ENCODE data around the gene B3GALNT1.
A peak's percentile ranks its signal among the peaks of the same experiment; 100 is the strongest.

Gene B3GALNT1

DNA sequence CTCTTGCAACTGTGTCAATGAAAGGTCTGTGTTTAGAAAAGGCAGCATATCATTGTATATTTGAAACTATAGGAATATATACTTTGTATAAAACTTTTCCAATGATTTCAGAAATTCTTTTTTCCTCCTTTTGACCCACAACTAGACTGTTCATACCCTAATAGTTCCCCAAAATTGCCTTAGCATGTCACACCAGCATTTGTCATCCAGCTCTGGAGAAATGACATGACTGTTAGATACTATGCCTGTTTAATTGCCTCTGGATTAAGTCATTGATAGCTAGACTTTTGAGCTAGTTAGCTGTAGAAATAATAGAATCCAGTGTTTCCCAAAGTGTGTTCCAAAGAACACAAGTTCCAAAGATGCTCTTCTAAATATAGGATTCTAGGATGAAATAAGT lies 32.4 kb downstream of the B3GALNT1 start:
- DNase-seq, result no peak

DNA sequence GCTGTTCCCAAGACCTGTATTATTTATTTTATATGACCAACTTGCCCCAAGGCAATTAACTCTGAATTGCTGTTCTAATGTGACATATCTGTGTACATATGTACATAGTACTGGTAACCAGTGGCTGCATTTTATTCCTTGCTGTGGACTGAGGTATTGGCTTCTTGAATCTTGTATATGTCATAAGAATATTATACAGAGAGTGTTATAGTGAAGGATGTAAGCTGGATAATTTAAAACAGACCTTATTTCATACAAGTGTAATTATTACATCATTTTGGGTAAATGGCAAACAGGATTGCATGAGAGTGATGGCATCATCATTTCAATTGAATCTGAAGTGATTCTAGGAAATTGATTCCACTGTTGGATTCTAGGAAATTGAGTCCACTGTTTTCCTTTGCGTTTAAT lies 32.9 kb downstream of the B3GALNT1 start:
- DNase-seq, result no peak

DNA sequence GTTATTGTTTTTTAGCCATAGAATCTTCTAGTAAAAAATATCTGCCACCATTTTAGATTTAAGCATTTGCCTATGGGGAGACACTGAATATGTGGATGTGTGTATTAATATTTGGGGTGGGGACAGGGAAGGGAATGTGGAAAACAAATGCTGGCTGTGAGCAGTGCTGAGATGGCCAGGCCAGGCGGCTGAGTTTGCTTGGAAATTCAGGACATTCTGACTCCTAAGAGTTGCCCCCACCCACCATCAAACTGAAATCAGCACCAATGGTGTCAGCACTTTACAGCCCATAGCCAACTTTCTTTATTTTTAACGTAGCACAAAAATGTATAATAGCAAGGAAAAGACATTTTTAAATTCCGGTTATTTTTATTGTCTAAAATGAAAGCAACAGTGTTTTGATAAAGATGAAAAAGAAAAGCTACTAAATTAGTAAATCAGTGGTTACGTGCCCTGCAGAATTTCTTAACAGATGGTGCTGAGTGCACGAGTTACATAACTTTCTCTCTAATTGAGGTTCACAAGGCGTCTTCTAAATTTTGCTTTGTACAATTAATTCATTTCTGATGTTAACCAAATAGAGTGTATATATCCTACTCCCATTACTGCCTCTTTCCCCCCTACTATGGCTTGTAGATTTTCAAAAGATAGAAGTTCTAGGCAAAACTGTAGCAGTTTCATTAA lies 34.0 kb downstream of the B3GALNT1 start:
- no peak for DNase-seq

DNA sequence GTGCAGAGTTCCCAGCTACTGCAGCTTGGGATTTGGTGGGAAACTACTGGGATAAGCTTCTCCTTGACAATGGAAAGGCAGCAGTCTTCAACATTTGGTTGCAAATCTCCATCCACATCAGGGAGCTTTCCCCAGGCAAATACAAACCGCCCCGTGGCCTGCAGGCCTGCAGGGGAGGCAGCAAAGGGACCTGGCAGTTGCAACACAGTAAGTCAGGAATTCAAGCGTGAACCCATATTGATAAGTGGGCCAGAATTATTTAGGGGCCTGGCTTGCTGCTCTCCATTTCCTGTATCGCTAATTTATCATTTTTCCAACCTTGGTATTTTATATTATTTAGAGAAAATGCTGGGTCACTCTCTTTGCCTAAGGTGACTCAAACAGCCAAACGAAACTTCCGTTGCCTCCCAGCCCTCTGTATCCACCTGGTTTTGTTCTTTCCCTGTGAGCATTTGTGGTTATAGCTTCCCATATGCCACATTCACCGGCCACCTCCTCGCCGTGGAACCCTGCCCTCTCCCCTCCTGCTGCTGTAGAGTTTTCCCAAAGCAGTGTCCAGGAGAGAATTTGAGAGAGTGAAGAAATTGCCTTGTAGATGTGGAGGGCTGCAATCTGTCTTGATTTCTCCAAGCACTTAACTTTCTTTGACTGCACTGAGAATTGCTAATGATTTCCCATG lies 34.8 kb downstream of the B3GALNT1 start:
- DNase-seq, result no peak

DNA sequence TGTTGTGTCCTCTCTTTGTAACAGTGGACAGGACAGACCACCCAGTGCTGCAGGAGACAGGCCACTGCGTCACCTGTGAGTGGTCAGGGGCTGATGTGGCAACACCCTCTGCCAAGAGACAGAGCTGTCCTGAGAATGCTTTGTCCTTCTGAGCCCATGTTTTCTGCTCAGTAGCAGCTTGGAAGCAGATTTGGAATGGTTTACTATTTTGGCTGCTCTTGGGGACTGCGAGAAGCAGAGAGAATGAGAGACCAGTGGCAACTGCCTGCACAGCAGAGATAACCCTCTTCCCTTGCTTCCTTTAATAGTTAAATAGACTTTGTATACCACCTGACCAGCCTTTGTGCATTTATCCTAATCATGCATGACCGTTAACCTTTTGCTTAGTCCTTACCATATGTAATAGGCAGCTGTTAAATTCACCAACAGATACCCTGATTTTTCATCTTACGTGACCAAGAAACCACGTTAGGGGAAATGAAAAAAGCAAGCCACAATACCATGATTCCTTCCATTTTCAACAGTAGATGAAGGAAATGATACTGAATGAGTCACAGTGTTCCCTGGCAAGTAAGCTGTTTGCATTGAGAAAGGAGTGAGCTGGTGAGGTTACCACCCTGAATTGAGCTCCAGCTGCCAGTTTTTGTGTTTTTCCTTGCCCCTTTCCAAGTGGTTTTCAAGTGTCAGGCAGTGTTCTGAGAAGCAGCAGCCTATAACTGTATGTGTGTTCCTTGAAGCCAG lies 35.5 kb downstream of the B3GALNT1 start:
- no peak for DNase-seq

DNA sequence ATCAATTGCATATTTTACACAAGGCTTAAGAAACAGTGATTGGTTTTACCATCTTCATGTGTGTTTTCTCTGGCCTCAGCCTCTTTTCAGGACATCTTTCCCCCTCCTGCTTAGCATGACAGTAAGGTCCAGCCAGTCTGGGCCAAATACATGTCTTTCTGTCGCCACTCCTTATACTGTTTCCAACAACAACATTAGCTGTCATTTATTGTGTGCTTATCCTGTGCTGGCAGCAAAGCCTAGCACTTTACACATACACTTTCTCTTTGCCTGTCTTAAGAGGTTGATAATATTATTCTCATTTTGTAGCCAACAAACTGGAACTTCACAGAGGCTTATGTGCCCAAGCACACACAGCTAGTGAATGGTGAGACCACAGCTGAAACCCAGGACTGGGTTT lies 37.8 kb downstream of the B3GALNT1 start:
- no peak for DNase-seq

DNA sequence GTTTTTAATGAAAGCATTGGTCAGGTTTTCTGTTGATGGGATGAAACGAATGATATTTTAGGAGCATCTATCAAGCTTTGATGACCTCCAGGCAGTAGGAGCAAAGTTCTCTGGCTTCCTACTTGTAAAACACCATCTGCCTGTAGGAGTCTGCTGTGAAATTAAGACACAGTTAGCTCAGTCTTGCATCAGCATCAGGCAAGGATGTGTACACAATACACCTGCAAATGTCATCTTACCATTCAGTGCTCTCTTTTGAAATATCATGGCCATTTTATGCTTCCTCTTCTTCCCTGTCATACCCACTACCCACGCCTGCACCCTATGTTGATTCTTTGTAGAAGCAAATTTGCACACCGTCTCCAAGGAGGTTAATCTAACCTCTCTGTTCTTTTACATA lies 38.2 kb downstream of the B3GALNT1 start:
- DNase-seq, result no peak

DNA sequence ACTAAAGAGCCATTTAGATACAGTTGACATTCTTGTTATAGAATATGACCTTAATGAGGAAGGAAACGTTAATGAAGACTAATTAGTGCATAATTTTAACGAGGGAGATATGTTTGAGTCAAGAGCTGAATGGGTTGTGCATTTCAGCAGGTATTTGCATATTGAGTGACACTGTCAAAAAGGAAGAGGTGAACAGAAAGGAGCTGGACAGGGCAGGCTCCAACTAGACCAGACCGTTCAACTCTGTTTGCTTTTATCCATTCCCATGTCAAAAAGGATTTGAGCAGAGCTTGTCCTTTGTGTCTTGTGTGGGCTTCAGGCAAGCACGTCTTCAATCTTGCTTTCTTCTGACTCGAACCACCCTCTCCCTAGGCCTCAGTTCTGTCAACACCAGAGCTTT lies 40.7 kb downstream of the B3GALNT1 start:
- DNase-seq, result no peak

DNA sequence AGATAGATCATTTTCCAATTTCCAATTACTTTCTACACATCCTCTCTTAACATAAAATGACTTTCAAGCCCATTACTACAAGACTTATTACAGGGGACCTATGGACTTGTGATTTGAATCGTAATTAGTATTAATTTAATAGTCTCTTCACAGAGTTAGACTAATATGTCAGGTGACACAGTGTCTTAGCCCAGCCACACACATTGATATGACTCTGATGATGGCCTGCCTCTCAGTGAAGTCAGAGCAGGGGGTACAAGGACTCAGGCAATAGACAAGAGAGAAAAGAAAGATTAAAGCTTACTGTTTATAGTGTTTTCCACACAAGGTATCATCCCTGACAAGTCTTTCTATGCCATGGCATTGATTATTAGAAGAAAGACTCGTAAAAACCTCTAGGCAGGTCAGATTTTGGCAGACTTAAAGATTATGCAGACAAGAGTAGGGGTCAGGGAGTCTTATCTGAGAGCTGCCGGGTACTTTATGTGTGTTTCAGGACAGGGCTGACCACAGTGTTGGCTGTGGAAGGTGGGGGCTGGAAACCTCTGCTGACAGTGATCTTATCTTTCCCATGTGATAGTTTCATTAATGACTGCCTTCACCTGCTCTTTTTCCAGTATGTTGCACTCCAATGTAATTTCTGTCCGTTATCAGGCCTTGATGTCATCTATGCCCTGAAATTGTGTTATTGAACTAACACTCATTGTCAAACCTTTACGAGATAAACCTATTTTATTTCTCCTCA lies 50.1 kb downstream of the B3GALNT1 start:
- DNase-seq, result no peak

DNA sequence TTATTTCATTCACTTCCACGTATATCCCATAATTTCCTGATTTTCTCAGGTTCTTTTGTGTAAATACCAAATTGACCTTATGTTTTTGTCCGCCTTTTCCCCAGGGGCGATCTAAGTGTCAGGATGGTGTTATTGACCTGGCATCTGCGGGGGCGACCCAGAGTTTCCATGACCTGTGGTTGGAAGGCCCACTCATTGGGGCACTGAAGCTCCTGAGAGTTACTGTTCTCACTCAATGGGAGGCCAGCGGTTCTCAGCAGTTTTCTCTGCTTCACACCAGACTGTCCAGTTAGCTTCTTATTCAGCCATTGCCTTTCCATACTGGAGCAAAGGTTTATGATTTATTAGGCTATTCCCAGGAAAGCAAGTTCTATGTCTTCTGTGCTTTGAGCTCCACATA lies 53.3 kb downstream of the B3GALNT1 start:
- no peak for DNase-seq

DNA sequence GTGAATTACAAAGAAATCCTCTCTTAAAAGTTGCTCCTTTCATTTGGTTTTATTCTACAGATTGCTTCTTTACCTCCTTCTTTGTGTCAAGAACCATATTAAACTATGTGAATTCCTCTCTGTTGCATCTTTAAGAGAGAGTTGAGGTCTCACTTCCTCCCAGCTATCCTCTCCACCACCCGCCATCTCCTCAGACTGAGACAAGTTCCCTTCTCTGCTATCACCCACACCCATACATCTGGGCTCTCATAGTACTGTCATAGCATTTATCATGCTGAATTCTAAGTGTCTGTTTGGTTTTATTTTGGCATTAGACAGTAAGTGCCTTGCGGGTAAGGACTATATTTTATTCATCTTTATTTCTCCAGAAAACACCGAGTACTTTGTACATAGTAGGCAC lies 54.2 kb downstream of the B3GALNT1 start:
- DNase-seq, result no peak

DNA sequence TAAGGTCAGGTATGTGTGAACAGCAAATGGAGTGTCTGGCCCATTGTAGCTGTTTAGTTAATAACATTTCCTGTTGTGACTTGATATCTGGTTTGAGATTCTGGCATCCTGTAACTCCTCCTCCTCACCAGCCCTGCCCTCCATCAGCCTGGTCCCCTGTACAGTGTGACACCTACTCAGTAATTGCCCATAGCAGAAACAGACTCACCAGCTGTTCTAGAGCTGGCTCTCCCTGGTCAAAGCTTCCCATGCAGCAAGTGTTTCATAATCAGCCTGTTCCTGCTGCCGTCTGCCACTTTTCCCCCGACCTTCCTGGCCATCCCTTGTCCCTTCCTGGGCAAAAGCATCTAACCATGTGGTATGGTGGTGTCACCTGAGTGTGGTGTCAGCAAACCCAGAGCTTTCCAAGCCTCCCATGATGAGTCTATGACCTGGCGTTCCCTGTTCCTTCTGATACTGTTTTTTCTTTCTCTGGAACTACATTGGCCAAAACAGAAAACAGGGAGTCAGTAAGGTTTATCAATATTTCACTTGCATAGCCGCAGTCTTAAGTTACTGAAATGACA lies 55.4 kb downstream of the B3GALNT1 start:
- no peak for DNase-seq

DNA sequence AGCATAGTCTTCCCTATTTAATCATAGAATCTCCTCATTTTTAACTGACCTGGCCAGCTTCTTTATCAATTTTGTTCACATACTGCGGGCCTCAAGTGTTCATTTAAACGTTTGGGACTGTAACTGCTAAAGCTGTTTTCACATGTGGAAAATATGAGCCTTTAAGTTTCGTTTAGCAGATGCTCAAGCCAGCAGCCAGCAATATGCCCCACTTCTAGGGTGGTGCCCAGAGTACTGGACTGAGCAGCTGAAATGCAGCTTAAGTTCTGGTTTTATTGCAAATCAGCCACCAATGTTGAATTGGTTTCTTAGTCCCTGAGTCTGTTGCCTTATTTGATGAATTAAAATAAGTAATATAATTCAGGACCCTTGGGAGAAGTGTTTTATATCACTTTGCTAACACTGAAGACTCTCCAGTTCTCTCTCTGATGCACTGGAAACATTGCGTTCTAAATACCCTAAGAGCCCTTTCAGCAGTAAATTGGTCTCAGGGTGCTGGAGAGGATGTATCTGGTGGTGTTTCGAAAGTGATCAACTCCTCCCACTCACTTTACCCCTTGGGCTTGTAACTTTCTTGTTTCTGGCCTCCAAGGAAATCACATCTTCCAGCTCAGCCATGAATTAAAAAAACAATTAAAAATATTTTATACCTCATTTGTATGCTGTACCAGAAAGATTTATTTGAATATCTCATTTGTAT lies 61.7 kb downstream of the B3GALNT1 start:
- no peak for DNase-seq

DNA sequence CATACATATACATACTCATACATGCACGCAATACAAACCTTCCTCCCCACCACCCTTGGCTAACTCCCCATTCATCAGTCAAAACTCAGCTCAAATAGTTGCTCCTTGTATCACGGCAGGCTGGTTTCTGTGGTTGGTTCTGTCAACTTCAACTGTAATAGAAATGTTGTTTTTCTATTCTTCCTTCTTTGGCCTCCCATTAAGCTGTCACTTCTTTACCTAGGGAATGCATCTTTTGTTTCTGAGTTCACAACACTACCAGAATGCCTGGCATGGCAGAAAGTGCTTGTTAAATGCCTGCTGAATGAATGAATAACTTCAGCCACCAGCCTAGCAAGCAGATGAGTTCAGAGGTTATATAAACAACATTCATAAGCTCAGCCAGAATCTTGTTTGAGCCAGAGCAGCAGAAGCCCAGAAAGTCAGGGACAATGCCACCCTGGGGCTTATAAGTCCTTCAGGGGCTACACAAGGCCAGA lies 63.1 kb downstream of the B3GALNT1 start:
- DNase-seq, result no peak

DNA sequence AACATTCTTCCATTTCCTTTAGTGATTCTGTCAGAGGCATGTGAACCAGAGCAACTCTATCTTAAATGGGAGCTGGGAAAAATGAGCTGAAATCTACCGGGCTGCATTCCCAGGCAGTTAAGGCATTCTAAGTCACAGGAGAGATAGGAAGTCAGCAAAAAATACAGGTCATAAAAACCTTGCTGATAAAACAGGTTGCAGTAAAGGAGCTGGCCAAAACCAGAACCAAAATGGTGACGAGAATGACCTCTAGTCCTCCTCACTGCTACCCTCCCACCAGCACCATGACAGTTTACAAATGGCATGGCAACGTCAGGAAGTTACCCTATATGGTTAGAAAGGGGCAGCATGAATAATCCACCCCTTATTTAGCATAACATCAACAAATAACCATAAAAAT lies 66.4 kb downstream of the B3GALNT1 start:
- no peak for DNase-seq

DNA sequence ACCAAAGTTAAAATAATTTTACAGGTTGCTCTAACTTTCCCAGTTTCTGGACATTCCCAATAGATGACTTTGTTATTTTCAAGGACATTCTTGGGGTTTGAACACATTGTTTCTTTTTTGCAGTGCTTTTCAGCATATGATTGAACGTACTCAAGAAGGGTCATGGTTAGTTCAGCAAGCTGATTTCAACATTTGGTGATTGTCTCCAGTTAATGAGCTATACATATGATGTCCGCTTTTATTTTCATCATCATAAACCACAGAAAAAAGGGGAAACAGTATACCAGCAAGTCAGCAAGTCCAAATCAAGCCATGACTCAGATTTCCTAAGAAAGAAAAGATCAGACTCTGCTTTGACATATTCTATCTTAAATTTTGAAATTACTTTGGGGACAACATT lies 69.4 kb downstream of the B3GALNT1 start:
- DNase-seq, result peak in 1 of 2 donors; percentile 11

DNA sequence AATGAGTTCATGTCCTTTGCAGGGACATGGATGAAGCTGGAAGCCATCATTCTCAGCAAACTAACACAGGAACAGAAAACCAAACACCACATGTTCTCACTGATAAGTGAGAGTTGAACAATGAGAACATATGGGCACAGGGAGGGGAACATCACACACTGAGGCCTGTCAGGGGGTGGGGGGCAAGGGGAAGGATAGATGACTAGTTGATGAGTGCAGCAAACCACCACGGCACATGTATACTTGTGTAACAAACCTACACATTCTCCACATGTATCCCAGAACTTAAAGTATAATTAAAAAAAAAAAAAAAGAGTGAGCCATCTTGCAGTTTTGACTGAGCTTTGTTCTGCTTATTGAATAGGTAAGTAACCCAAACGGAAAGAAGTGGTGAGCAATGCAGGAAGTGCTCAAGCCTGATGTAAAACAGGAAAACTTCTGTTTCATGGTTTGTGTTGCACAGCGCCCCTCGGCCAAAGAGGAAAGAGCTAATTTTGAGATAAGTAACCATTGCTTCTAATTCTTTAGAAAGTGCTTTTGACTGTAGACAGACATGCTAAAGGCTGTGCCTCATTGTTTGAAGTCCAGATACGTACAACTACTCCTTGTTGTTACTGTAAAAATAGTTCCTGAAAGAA lies 70.1 kb downstream of the B3GALNT1 start:
- DNase-seq, result peak in 1 of 2 donors; percentile 53

Data from CD4-positive, alpha-beta T cell treated with Interleukin-4 for 1 hour (primary cell).